ENCODE results near the gene PKN1.

- no peak for TF ChIP-seq POLR2AphosphoS5 (IDR thresholded peaks at IDR 0.05; ENCODE audit: low read length)
- no peak for TF ChIP-seq SMC3 (IDR thresholded peaks at IDR 0.05; ENCODE audit: borderline replicate concordance, low read length)
- TF ChIP-seq NFYB (IDR thresholded peaks at IDR 0.05; ENCODE audit: insufficient read depth, low read depth, low read length): no peak
- TF ChIP-seq BRCA1 (IDR thresholded peaks at IDR 0.05; ENCODE audit: low read depth, low read length): no peak
- TF ChIP-seq ZNF592 (IDR thresholded peaks at IDR 0.05): no peak
- TF ChIP-seq EP300 (IDR thresholded peaks at IDR 0.05; ENCODE audit: borderline replicate concordance in 1 of 2, control insufficient read depth in 1 of 2, low read depth in 2 of 2, low read length in 2 of 2): no peak
- TF ChIP-seq HDAC2 (IDR thresholded peaks at IDR 0.05): no peak
- TF ChIP-seq DPF2 (IDR thresholded peaks at IDR 0.05): no peak
- no peak for TF ChIP-seq CTCF (IDR thresholded peaks at IDR 0.05 in 2 of 3, conservative IDR thresholded peaks at IDR 0.05 in 1 of 3; ENCODE audit: control insufficient read depth in 2 of 3, extremely low read depth in 1 of 3, insufficient read depth in 1 of 3, low read depth in 3 of 3, low read length in 3 of 3)
- no peak for TF ChIP-seq ZNF687 (IDR thresholded peaks at IDR 0.05)
Observed at GRCh38 chr19:14502334-14503092, 69.4 kb downstream of the PKN1 start.

Measured in GM12878 (cell line).